Heart left ventricle (tissue), 16 donors: ENCODE results near the gene ING5. TPM values are rescaled to one million over a fixed set of nuclear protein-coding genes. Genes with fewer than 3 reads are reported as not detected.

Experiments
- ATAC-seq, 4 donors: fragments of 200-7000 bp; cut with Tn5 transposase; one replicate each; pipeline ENCODE4 v1.9.1; 2020 to 2022; ENCODE audit warnings: moderate library complexity in 4 of 4, mild to moderate bottlenecking in 3 of 4, moderate number of reproducible peaks in 1 of 4
- DNase-seq, 5 donors: peaks; one replicate each; pipeline ENCODE4 v3.0.0-alpha.2; 2020
- H3K27ac ChIP-seq, 12 donors: fragments of 200-600 bp; sonication (generic) in 4 of 12; one replicate each; pipeline versions ENCODE4 v1.5.0 to v1.8.0; 2016 to 2022; ENCODE audit warnings: mild to moderate bottlenecking in 2 of 12
- H3K27me3 ChIP-seq, 9 donors: fragments of 200-600 bp; sonication (generic) in 2 of 9; one replicate each; pipeline versions ENCODE4 v1.5.1 to v1.8.0; 2016 to 2022; ENCODE audit warnings: mild to moderate bottlenecking in 3 of 9
- H3K36me3 ChIP-seq, 9 donors: fragments of 200-600 bp; sonication (generic) in 2 of 9; one replicate each; pipeline versions ENCODE4 v1.5.0 to v1.8.0; 2018 to 2022; ENCODE audit warnings: mild to moderate bottlenecking in 2 of 9
- H3K4me1 ChIP-seq, 12 donors: fragments of 200-600 bp; sonication (generic) in 4 of 12; one replicate each; pipeline versions ENCODE4 v1.5.0 to v1.8.0; 2016 to 2022; ENCODE audit warnings: mild to moderate bottlenecking in 3 of 12
- H3K4me3 ChIP-seq, 12 donors: fragments of 200-600 bp; sonication (generic) in 4 of 12; one replicate each; pipeline versions ENCODE4 v1.5.0 to v1.8.0; 2017 to 2022; ENCODE audit warnings: mild to moderate bottlenecking in 9 of 12, moderate library complexity in 4 of 12
- H3K9me3 ChIP-seq, 12 donors: fragments of 200-600 bp; sonication (generic) in 4 of 12; one replicate each; pipeline versions ENCODE4 v1.5.0 to v1.8.0; 2016 to 2022; ENCODE audit warnings: mild to moderate bottlenecking in 1 of 12
- POLR2A ChIP-seq, 2 donors: fragments of 450-650 bp; IDR thresholded peaks; one replicate each; pipeline ENCODE4 v1.6.1; 2017; ENCODE audit warnings: antibody characterized with exemption in 2 of 2, mild to moderate bottlenecking in 2 of 2, moderate library complexity in 2 of 2
- WGBS, 4 donors: extraction: QIAGEN DNeasy Blood & Tissue Kit in 2 of 4; methylation state at CpG; one replicate each; pipeline versions ENCODE4 v1.1.5 to v1.1.7; 2013 to 2018; 5-methylcytosine and 5-hydroxymethylcytosine counted together
- intact Hi-C, 10 donors: fragments of 100-400 bp; cut with DNase I; formaldehyde crosslinking; loops; one replicate each; pipeline versions ENCODE4 v1.11.1 to v1.14.2; 2022
- polyA plus RNA-seq, 2 donors: library from polyadenylated mRNA; stranded (reverse); fragments of 200-250 nt; gene quantifications; one replicate each; pipeline ENCODE4 v1.2.3, GENCODE V29; 2013
- total RNA-seq, 9 donors: library from RNA; depleted of rRNA in 2 of 9; stranded (reverse); fragments of >200 nt in 2 of 9; fragmentation: NEBNext Ultra II Directional in 3 of 9; extraction: Animal tissue kit (Norgen Biotek cat#: 25700) in 3 of 9; gene quantifications; one replicate each; pipeline versions ENCODE4 v1.1.0 to v1.2.4, GENCODE V29; 2016 to 2023
- TF ChIP-seq, protein P1 (sequence below), 12 donors: fragments of 200-600 bp; sonication (generic) in 4 of 12; IDR thresholded peaks; one replicate each; pipeline versions ENCODE4 v1.5.0 to v1.8.0; 2018 to 2022; ENCODE audit warnings: antibody characterized with exemption in 12 of 12, mild to moderate bottlenecking in 5 of 12
- donor health status: ischemic (EF 13 %, LVEDD 7.1; RV severe dilation, severe dysfunction).
- donor health status: healthy with polysubstance abuse.
- donor health status: DM: no; HTN: yes; CAD: no.
- donor health status: DM: no; HTN: no; CAD: no.
- donor health status: ischemic (EF 25% LVEDD 6.9; RV normal size, moderate dysfunction).
- donor health status: ischemic (EF 25% LVEDD 5.7; RV mildly dilated, moderate dysfunction).
- donor health status: healthy.
- donor health status: DM: yes; HTN: yes; CAD: no.
- donor health status: ischemic (EF 35%, LVEDD 5.7; RV mildly dilated, moderate dysfunction).
- donor health status: nonischemic (EF 11% LVEDD 7.7; RV severe dilation, severe dysfunction).
- donor health status: DM: yes; HTN: yes; CAD: no.
- donor health status: PGD.
- donor health status: ischemic (EF 29% LVEDD 5.4; RV normal size, mild dysfunction).
- donor health status: nonischemic (EF 23%, LVEDD 6.1; RV moderate dilation, normal function).

Gene ING5
- total and polyA plus RNA-seq, 11 donors = 11.8 to 29.3 (median 18.2) TPM

DNA sequence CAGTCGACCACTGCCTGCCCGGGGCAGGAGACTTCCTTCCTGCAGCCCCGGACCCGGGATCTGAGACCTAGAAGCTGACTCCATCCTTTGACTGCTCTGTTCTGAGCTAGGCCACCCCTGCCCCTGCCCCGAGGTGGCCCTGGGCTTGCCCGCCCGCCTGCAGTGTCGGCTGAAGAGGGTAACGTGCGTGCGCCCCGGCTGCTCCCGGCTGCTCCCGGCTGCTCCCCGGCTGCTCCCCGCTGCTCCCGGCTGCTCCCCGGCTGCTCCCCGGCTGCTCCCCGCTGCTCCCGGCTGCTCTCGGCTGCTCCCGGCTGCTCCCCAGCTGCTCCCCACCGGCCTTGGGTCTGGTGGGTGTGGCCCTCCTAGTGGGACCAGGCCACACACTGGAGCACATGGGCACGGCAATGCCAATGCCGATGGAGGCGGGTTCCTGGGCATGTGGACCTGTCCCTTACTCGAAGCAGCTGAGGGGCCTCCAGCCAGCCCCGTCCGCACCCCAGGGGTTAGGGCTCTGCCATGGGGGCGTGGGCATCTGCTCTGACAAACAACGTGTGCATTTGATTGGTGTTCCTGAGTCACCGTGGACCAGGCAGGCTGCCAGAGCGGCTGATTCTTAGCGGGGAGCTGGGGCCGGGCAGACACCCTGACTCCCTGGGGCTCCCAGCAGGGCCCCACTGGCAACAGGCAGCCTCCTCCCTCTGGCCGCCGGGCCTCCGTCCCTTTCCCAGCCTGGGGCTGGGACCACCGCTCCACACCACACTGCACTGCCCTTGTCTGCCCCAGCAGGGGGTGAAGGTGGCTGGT, 72.8 kb downstream of the ING5 start:
- DNase-seq = peak in 1 of 5 donors; percentile 65
- peaks cover 0 to 57% (median 17%) of the 10 kb centered on the region in 9 donors for H3K27me3 ChIP-seq

DNA sequence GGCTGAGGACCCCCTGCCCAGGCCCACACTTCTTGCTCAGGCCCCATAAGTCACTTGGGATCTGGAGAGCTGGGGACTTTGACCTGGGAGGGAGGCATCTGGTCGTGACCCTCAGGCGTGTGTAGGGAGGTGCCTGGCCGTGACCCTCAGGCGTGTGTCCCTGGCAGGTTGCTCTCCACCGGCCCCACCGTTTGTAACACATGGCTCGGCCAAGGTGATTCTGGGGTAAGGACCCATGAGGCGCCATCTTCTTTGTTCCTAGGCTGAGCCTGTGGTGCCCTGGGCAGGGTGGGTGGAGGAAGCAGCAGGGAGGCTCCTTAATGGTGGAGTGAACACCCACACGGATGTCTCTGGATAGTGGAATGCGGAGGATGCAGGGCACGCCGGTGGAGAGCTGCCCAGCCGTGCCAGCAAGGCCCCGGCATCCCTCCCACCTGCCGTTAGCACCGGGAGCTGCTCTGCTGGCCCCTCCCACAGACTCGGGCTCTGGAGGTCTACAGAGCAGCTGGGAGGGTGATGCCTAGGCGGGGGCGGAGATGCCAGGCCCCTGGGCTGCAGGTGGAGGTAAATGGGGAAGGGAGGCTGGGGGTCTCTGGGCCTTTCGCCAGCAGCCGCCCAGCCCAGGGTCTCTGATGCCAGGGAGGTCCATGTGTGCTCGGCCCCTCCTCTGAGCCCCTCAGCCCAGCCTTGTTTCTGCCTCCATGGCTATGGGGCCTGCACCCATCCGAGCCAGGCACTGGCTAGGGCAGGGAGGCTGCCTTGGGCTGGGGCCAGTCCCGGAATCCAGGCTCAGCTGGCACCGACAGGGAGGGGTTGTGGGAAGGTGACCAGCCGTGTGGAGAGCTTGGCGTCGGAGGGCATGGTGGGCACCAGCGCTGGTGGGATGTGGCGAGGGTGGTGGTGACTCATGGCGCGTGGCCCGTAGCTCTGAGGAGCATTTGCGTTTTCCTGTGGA, 73.7 kb downstream of the ING5 start:
- H3K27me3 ChIP-seq = peaks cover 0 to 57% (median 17%) of the 10 kb centered on the region in 9 donors
- H3K9me3 ChIP-seq = peaks cover 0 to 1% (median 0%) of the 10 kb centered on the region in 12 donors
- H3K36me3 ChIP-seq = no peaks in the 10 kb centered on the region
- intact Hi-C loops = no loop called here
- WGBS, 4 donors = 70 to 79% (median 73%) methylated on average over 26 to 34 of the region's 34 CpGs
- ATAC-seq (no peak), DNase-seq (no peak)
- no peak overlapping the region for H3K27ac ChIP-seq
- H3K4me1 ChIP-seq = peaks cover 0 to 6% (median 0%) of the 10 kb centered on the region in 12 donors
- no peak for TF ChIP-seq POLR2A (IDR thresholded peaks at IDR 0.05)
- TF ChIP-seq, protein P1, sequence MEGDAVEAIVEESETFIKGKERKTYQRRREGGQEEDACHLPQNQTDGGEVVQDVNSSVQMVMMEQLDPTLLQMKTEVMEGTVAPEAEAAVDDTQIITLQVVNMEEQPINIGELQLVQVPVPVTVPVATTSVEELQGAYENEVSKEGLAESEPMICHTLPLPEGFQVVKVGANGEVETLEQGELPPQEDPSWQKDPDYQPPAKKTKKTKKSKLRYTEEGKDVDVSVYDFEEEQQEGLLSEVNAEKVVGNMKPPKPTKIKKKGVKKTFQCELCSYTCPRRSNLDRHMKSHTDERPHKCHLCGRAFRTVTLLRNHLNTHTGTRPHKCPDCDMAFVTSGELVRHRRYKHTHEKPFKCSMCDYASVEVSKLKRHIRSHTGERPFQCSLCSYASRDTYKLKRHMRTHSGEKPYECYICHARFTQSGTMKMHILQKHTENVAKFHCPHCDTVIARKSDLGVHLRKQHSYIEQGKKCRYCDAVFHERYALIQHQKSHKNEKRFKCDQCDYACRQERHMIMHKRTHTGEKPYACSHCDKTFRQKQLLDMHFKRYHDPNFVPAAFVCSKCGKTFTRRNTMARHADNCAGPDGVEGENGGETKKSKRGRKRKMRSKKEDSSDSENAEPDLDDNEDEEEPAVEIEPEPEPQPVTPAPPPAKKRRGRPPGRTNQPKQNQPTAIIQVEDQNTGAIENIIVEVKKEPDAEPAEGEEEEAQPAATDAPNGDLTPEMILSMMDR (IDR thresholded peaks at IDR 0.05) = no peak
- H3K4me3 ChIP-seq = no peak overlapping the region

More for the DNA sequence above, 72.8 kb downstream of the ING5 start:
- intact Hi-C loops = no loop called here
- no peak overlapping the region for H3K4me3 ChIP-seq
- no peaks in the 10 kb centered on the region for H3K9me3 ChIP-seq
- TF ChIP-seq, protein P1 (IDR thresholded peaks at IDR 0.05) = no peak
- no peak for TF ChIP-seq POLR2A (IDR thresholded peaks at IDR 0.05)
- no peak for ATAC-seq
- no peaks in the 10 kb centered on the region for H3K36me3 ChIP-seq
- peaks cover 0 to 10% (median 0%) of the 10 kb centered on the region in 12 donors for H3K4me1 ChIP-seq
- no peak overlapping the region for H3K27ac ChIP-seq
- WGBS, 4 donors = 65 to 78% (median 71%) methylated on average over 27 to 40 of the region's 40 CpGs

DNA sequence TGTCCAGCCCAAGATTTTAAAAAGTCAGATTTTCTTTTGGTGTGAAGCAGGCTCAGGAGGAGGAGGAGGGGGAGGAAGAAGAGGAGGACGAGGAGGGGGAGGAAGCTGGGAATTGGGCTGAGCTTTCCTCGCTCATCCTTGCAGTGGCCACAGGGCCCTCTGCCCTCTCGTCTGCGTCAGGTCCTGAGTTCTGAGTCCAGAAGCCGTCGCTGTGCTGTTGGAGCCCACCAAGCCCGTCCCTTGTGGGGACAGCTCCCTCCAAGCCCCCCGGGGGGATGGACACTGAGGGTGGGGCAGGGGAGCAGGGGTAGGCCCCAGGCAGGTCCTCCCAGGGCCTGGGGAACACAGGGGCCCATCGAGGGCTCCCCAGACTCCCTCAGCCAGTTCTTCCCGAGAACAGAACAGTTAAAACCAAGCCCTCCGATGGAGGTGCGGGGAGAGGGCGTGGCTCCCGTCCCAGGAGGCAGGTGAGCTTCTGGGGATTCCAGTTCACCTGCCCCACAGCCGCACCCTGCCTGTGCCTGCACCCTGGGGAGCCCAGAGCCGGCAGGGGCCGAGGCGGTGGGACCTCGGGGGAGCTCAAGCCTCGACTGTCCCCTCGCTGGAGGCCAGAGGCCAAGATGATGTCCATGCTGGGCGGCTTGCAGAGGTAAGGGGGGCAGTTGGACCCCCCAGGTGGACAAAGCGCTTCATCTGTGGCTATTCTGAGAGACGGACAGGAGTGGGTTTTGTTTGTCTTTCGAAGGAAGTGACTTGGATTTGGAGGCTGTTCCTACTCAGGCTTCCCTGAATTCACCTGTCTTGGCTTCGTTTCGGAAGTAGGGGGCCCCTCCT, 74.7 kb downstream of the ING5 start, which contains the start of gene GAL3ST2:
Gene GAL3ST2, plus strand, starts transcription at position 487 of the 834 bp plus-strand sequence. Its CDS starts 134 bp downstream, at position 621.
- ATAC-seq (no peak), DNase-seq (no peak)
- WGBS, 4 donors = 75 to 83% (median 81%) methylated on average over 20 to 27 of the region's 27 CpGs
- Histone ChIP-seq H3K4me3 (no peak within 1 kb of the TSS), H3K27ac (no peak within 1 kb of the TSS), H3K36me3 (no peaks in the 10 kb centered on the region), H3K27me3 (peaks cover 0 to 57% (median 17%) of the 10 kb centered on the region in 9 donors), H3K4me1 (peaks cover 0 to 2% (median 0%) of the 10 kb centered on the region in 12 donors), H3K9me3 (peaks cover 0 to 12% (median 0%) of the 10 kb centered on the region in 12 donors)
- TF ChIP-seq, protein P1 (IDR thresholded peaks at IDR 0.05) = no peak
- TF ChIP-seq POLR2A (IDR thresholded peaks at IDR 0.05) = no peak
- intact Hi-C loops = no loop called here
